HG03558 (cell line): ENCODE data around the gene FCRL5.
"Not testable (repeated sequence)": the region's sequence is repeated elsewhere in the genome, so short reads cannot be mapped to it uniquely, and the experiment has no call there.

Source experiments
- ATAC-seq: cut with Tn5 transposase; IDR thresholded peaks from one replicate; pipeline ENCODE4 v1.9.1; 2021; ENCODE audit warnings: moderate number of reproducible peaks; ENCODE audit not compliant: unreplicated experiment; ENCODE audit errors: extremely low read depth

The FCRL5 gene

GRCh38 chr1:157551694-157552693 lies at the start of gene FCRL5:
Gene FCRL5 (minus strand): TSS chr1:157552515. CDS start chr1:157552362, 153 bp downstream.
- peak; percentile 51 for ATAC-seq

DNA sequence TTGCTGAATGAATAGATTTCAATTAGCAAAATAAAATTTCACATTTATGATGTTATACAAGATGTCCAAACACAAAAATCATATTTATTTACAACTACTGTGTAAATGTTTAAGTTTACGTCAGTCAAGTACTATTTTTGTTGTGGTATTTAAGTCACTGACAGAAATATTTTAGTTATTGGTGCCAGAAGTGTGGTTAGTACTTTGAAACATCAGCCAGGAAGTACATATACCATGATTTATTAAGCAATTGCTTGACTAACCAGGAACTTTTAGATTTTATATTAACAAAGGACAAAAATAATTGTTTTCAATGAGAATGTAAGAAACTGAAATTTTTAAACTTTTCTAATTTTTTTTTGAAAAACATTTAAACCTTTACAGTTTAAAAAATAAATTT lies 47.9 kb upstream of the FCRL5 start:
- no peak for ATAC-seq

DNA sequence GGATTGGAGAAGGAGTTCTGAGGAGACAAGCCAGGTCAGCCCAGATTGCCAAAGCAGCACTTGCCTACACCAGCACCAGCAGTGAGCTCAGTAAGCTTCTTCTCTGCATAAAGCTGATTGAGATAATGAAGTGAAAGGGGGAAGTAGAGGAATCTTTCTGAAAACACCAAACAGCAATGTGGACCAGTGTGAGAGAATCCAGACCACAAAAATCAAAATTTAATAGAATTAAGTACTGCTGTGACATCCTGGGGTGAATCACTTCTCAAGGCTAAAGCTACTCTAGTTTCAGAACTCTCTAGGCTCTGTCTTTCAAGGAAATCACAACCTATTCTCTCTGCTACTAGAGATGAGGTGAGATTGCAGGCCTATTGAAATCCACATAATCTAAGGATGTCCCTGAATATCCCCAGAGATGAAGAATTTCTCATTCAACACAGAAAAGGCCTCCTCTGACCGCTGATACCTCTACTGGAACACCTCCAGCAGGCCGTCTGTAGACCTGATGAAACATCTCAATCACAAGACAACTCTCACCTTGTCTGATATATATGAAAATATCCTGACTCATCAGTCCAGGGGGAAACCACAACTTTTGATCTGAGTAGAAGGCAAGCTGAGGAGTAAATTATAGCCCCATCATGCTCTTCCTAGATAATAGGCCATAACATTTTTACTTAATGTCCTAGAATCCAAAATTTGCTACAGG lies 45.8 kb upstream of the FCRL5 start, which contains the start of gene FCRL4:
Gene FCRL4, minus strand, starts transcription at position 127 of the 709 bp plus-strand sequence. CDS start 141 bp downstream, outside the sequence.
- ATAC-seq: peak; percentile 35

DNA sequence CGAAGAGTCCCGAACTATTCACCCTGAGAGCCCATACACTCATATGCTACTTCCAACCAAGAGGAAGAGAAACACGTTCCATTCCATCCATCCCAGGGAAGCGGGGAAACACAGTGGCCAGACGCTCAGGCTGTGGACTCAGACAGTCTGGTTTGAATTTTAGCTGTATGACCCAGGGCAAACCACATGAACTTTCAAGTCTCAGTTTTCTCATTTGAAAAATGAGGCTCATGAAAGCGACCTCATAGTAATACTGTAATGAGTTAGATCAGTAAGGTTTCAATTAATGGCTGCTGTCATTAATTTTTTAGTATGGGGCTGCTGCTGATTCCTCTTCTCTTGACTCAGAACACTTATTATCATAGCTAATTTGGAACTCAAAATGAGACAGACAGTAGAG lies 44.1 kb upstream of the FCRL5 start:
- ATAC-seq: no peak

GRCh38 chr1:157595356-157595755 lies 43.0 kb upstream of the FCRL5 start:
- ATAC-seq: peak; percentile 54

- no peak for ATAC-seq
These were observed 33.7 kb upstream of the FCRL5 start for GRCh38 chr1:157585984-157586383.

- no peak for ATAC-seq
These were observed 32.2 kb upstream of the FCRL5 start for GRCh38 chr1:157584503-157584902.

DNA sequence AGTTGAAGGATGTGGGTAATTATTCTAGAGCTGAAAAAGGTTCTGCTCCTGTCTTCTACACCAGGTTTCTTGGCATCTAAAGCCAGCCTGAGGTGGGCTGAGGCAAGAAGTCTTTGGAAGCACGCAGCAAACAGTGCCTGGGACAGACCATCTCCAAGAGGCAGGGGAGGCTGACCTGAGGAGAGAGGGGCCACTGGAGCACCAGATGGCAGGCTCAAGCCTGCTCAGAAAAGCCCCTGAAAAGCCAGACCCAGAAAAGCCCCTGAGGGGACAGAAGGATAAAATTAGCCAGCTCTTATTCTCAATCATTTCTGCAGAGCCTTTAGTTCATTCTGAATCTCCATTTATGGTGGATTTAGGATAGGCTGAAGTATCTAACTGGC lies 28.5 kb upstream of the FCRL5 start:
- no peak for ATAC-seq

GRCh38 chr1:157580179-157580827 lies 28.0 kb upstream of the FCRL5 start:
- ATAC-seq: no peak

DNA sequence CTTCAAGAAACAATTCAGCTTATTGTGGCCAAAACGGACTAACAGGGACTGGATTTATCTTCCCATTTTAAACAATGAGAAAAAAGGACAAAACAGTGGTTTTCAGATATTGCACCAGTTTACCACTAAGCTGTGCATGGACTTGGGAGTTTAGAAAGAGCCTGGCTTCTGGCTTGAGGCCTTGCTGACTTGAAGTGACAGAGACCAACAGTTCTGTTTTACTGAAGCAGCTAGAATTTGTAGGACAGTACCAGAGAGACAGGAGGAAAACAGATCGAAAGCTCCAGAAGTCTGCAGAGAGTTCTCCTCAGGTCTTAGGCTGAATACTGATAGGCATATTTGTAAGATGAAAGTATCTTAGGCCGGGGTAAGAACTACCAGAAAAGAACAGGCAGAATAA lies 25.1 kb upstream of the FCRL5 start:
- ATAC-seq: no peak

GRCh38 chr1:157575744-157576143 lies 23.4 kb upstream of the FCRL5 start:
- ATAC-seq: no peak

GRCh38 chr1:157574836-157575235 lies 22.5 kb upstream of the FCRL5 start:
- no peak for ATAC-seq

- no peak for ATAC-seq
These were observed 14.4 kb upstream of the FCRL5 start for GRCh38 chr1:157566484-157567300.

DNA sequence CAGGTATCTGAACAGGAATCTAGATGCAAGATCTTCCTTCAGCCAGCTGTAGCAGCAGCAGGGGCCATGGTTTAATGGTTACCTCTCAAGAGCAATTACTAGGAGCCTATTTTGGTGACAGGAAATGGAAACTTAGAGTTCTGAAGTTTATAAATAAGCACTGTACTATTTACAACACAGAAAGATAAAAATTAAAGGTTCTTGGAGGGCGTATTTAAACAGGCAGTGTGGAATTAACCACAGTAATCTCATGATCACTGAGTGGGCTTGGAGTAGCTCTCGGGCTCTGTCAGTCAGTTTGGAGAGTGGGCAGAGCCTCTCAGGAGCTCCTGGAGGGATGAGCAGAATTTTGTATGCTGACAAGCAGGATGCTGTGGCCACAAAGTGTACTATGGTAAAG lies 10.2 kb upstream of the FCRL5 start:
- ATAC-seq: no peak

DNA sequence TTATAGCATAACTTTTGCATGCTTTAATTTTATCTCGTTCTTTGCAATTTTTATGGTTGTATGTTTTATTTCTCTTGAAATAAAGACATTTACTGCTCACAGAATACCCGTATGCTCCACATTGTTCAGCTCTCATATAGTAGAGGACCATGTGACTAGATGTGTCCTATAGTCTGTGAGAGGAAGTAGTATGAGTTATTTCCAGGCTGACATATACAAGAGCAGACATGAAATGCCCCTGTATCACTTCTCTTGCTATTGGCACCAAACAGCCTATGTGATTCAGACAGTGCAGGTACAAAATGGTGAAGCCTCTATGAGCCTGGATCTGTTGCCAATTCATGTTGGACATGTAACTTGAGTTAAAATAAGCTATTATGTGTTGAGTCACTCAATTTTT lies 5.8 kb upstream of the FCRL5 start:
- no peak for ATAC-seq

GRCh38 chr1:157548081-157548480 lies 4.2 kb downstream of the FCRL5 start:
- ATAC-seq: not testable (repeated sequence)

DNA sequence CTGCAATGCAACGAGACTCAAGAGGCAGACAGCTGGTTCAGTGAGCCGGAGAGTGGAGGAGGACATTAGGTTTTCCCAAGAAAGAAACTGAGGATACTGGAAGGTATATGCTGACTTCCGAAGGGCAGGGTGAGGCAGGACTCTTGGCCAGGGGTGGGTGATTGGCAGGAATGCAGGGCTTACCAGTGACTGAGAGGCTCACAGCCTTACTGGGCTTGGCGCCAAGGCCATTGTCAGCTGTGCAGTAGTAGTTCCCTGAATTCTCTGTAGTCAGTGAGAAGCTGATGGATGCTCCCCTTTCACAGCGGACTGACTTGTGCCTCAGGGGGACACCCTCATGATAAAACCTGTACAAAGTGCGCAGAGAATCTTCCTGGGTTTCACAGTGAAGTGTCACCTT lies 9.6 kb downstream of the FCRL5 start:
- ATAC-seq: no peak

DNA sequence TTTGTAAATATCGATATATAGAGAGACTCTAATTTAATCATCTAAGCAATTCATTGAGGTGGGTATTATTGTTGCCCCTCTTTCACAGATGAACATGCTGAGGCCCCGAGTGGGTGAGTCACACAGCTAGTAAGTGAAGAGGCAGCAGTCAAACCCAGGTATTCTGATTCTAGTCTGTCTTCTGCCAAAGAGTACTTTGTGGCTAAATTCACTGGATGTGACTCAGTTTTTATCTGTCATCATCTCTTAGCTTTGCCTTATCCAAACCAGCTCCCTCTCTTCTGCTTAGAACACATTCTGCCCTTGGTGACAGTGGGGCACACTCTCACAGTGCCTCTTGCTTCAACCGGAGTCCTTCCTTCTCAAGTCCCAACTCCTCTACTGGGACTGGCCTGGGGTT lies 11.5 kb downstream of the FCRL5 start:
- ATAC-seq: no peak

DNA sequence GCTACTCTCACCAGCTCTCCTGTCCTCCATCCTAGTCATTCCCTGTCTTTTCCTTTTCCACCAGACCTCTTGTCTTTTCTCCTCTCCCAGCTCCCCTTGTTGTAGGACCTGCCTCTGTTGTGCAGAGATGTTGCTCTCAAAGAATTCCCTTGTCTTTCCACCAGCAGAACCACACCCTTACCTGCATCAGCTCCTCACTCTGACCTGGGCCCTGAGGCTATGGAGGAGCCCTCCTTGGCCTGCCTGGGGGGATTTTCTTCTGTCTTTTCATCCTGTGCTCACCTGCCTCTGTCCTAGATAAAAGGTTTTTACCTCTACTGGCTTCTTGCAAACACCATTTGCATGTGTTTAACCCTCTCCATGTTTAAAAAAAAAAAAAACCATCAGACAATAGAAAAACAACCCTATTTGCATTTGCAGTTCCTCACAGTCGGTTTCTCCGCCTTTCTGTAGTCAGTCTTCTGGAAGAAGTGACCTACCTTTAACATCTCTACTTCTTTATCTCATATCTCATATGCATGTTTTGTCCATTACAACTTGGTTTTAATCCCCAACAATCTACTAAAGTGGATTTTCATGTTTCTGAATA lies 12.1 kb downstream of the FCRL5 start:
- no peak for ATAC-seq

- ATAC-seq: no peak
These were observed 12.7 kb downstream of the FCRL5 start for GRCh38 chr1:157539568-157539967.
